Muscle of arm (tissue), 12 donors: ENCODE results near the gene GRAMD1A. TPM values are rescaled to one million over a fixed set of nuclear protein-coding genes. Genes with fewer than 3 reads are reported as not detected.
"Not testable (repeated sequence)": the region's sequence is repeated elsewhere in the genome, so short reads cannot be mapped to it uniquely, and the experiment has no call there.

Source experiments
- DNase-seq: peaks from one replicate; pipeline ENCODE4 v3.0.0-alpha.2; 2013
- polyA plus RNA-seq, 12 donors: library from polyadenylated mRNA; unstranded; fragments of 120-200 nt; gene quantifications; one replicate each; pipeline ENCODE4 v1.2.1, GENCODE V29; 2013; ENCODE audit not compliant: insufficient read length in 12 of 12

GRAMD1A gene
- polyA plus RNA-seq, 12 donors, result 30.1 to 70.3 (median 37.0) TPM; not detected in 1

- DNase-seq, result no peak
Measured at GRCh38 chr19:35015954-35016351, 15.8 kb downstream of the GRAMD1A start.

GRCh38 chr19:35017507-35017906 is 17.4 kb downstream of the GRAMD1A start:
- DNase-seq, result no peak

- no peak for DNase-seq
Measured at GRCh38 chr19:35018379-35018778, 18.3 kb downstream of the GRAMD1A start.

- DNase-seq, result no peak
Measured at GRCh38 chr19:35019144-35019543, 19.0 kb downstream of the GRAMD1A start.

GRCh38 chr19:35021016-35021415 is 20.9 kb downstream of the GRAMD1A start:
- DNase-seq, result no peak

GRCh38 chr19:35021596-35021995 is 21.5 kb downstream of the GRAMD1A start:
- DNase-seq, result no peak

- no peak for DNase-seq
Measured at GRCh38 chr19:35022460-35022859, 22.3 kb downstream of the GRAMD1A start.

- no peak for DNase-seq
Measured at GRCh38 chr19:35023428-35023827, 23.3 kb downstream of the GRAMD1A start.

GRCh38 chr19:35024095-35024494 is 24.0 kb downstream of the GRAMD1A start:
- DNase-seq, result no peak

GRCh38 chr19:35025969-35026368 is 25.8 kb downstream of the GRAMD1A start:
- no peak for DNase-seq

- DNase-seq, result no peak
Measured at GRCh38 chr19:35026418-35026817, 26.3 kb downstream of the GRAMD1A start.

GRCh38 chr19:35027009-35027408 is 26.9 kb downstream of the GRAMD1A start:
- DNase-seq, result no peak

- no peak for DNase-seq
Measured at GRCh38 chr19:35027851-35028599, 27.9 kb downstream of the GRAMD1A start.

GRCh38 chr19:35028600-35028885 is 28.4 kb downstream of the GRAMD1A start:
- DNase-seq, result not testable (repeated sequence)

GRCh38 chr19:35029275-35029736 is 29.2 kb downstream of the GRAMD1A start:
- DNase-seq, result not testable (repeated sequence)

GRCh38 chr19:35029737-35030256 is 29.7 kb downstream of the GRAMD1A start:
- DNase-seq, result no peak

GRCh38 chr19:35030257-35031071 is 30.3 kb downstream of the GRAMD1A start, which contains the start of gene SCN1B:
Gene SCN1B, plus strand, starts transcription at chr19:35030470. Its CDS starts 351 bp downstream, at chr19:35030821.
- no peak for DNase-seq

- no peak for DNase-seq
Measured at GRCh38 chr19:35031072-35031881, 31.2 kb downstream of the GRAMD1A start.

- DNase-seq, result no peak
Measured at GRCh38 chr19:35032356-35032865, 32.3 kb downstream of the GRAMD1A start.

- DNase-seq, result no peak
Measured at GRCh38 chr19:35033067-35034004, 33.2 kb downstream of the GRAMD1A start.
